H9 (cell line): ENCODE results near the gene CCDC88C. TPM values are rescaled to one million over a fixed set of nuclear protein-coding genes. Genes with fewer than 3 reads are reported as not detected.

Experiments
- DNase-seq: peaks from one replicate; pipeline ENCODE4 v3.0.0-alpha.2; 2017
- H2AFZ ChIP-seq: one replicate; pipeline ENCODE4 v1.6.1; 2013; ENCODE audit warnings: mild to moderate bottlenecking, low read length, control low read depth, moderate library complexity
- H2AK5ac ChIP-seq: 2 replicates; pipeline ENCODE4 v1.6.1; 2013; ENCODE audit warnings: low read length, control low read depth, mixed read lengths; ENCODE audit not compliant: insufficient read length
- H2BK120ac ChIP-seq: one replicate; pipeline ENCODE4 v1.6.1; 2013; ENCODE audit warnings: low read depth, mild to moderate bottlenecking, low read length, control low read depth, inconsistent platforms; ENCODE audit not compliant: poor library complexity, severe bottlenecking
- H2BK12ac ChIP-seq: 2 replicates; pipeline ENCODE4 v1.6.1; 2013; ENCODE audit warnings: low read length, control low read depth, mixed read lengths, low read depth; ENCODE audit not compliant: insufficient read length
- H2BK15ac ChIP-seq: 2 replicates; pipeline ENCODE4 v1.6.1; 2013; ENCODE audit warnings: low read depth, low read length, control low read depth
- H2BK20ac ChIP-seq: one replicate; pipeline ENCODE4 v1.6.1; 2013; ENCODE audit warnings: low read depth, mild to moderate bottlenecking, low read length, control low read depth, inconsistent platforms; ENCODE audit not compliant: poor library complexity, severe bottlenecking
- H2BK5ac ChIP-seq: 2 replicates; pipeline ENCODE4 v1.6.1; 2013; ENCODE audit warnings: low read length, control low read depth, mixed read lengths; ENCODE audit not compliant: insufficient read length
- H3K14ac ChIP-seq: 2 replicates; pipeline ENCODE4 v1.6.1; 2013; ENCODE audit warnings: low read length, control low read depth; ENCODE audit not compliant: insufficient read depth
- H3K18ac ChIP-seq: 2 replicates; pipeline ENCODE4 v1.6.1; 2013; ENCODE audit warnings: low read depth, mild to moderate bottlenecking, mixed read lengths, low read length, control low read depth; ENCODE audit not compliant: insufficient read length
- H3K23ac ChIP-seq: 2 replicates; pipeline ENCODE4 v1.6.1; 2013; ENCODE audit warnings: low read length, control low read depth, mixed read lengths, low read depth; ENCODE audit not compliant: insufficient read length
- H3K23me2 ChIP-seq: 2 replicates; pipeline ENCODE4 v1.6.1; 2013; ENCODE audit warnings: low read depth, mild to moderate bottlenecking, mixed read lengths, low read length, control low read depth; ENCODE audit not compliant: insufficient read length, poor library complexity, severe bottlenecking
- H3K27ac ChIP-seq: 2 replicates; pipeline ENCODE4 v1.5.1; 2013; ENCODE audit warnings: low read length, control low read depth, mixed read lengths, low read depth; ENCODE audit not compliant: insufficient read length
- H3K27me3 ChIP-seq: 2 replicates; pipeline ENCODE4 v1.6.1; 2013; ENCODE audit warnings: low read length, control low read depth, inconsistent platforms; ENCODE audit not compliant: insufficient read depth
- H3K4ac ChIP-seq: 2 replicates; pipeline ENCODE4 v1.6.1; 2013; ENCODE audit warnings: low read depth, mild to moderate bottlenecking, control low read depth, inconsistent platforms, low read length, moderate library complexity
- H3K4me1 ChIP-seq: 2 replicates; pipeline ENCODE4 v1.6.1; 2013; ENCODE audit warnings: low read length, control low read depth, inconsistent platforms; ENCODE audit not compliant: insufficient read depth
- H3K4me2 ChIP-seq: 2 replicates; pipeline ENCODE4 v1.6.1; 2013; ENCODE audit warnings: low read length, control low read depth, mixed read lengths; ENCODE audit not compliant: insufficient read length, insufficient read depth
- H3K56ac ChIP-seq: 2 replicates; pipeline ENCODE4 v1.6.1; 2013; ENCODE audit warnings: low read depth, mild to moderate bottlenecking, mixed read lengths, low read length, control low read depth; ENCODE audit not compliant: insufficient read length
- H3K79me1 ChIP-seq: 2 replicates; pipeline ENCODE4 v1.6.1; 2013; ENCODE audit warnings: low read depth, mild to moderate bottlenecking, moderate library complexity, low read length, control low read depth, inconsistent platforms; ENCODE audit not compliant: insufficient read depth, poor library complexity, severe bottlenecking
- H3K79me2 ChIP-seq: 2 replicates; pipeline ENCODE4 v1.6.1; 2013; ENCODE audit warnings: low read length, control low read depth, inconsistent platforms; ENCODE audit not compliant: insufficient read depth
- H3K9ac ChIP-seq: 2 replicates; pipeline ENCODE4 v1.6.1; 2013; ENCODE audit warnings: low read length, control low read depth, mixed read lengths; ENCODE audit not compliant: insufficient read length; ENCODE audit errors: extremely low read depth
- H3K9me3 ChIP-seq: one replicate; pipeline ENCODE4 v1.6.1; 2013; ENCODE audit warnings: low read depth, low read length, inconsistent platforms; ENCODE audit not compliant: control insufficient read depth
- H3T11ph ChIP-seq: one replicate; pipeline ENCODE4 v1.6.1; 2013; ENCODE audit warnings: mild to moderate bottlenecking, low read length, control low read depth, inconsistent platforms
- H4K20me1 ChIP-seq: one replicate; pipeline ENCODE4 v1.6.1; 2013; ENCODE audit not compliant: control insufficient read depth, insufficient read length, insufficient read depth
- H4K5ac ChIP-seq: 2 replicates; pipeline ENCODE4 v1.6.1; 2013; ENCODE audit warnings: low read depth, mild to moderate bottlenecking, mixed read lengths, low read length, control low read depth; ENCODE audit not compliant: insufficient read length
- H4K8ac ChIP-seq: replicated peaks from 2 replicates; pipeline ENCODE4 v1.6.1; 2013; ENCODE audit warnings: low read length, control low read depth, mixed read lengths, low read depth; ENCODE audit not compliant: insufficient read length
- H4K91ac ChIP-seq: 2 replicates; pipeline ENCODE4 v1.6.1; 2013; ENCODE audit warnings: low read depth, mild to moderate bottlenecking, moderate library complexity, mixed read lengths, low read length, control low read depth; ENCODE audit not compliant: insufficient read length
- H3K27ac Mint-ChIP-seq, 3 experiments: 2 replicates in 2 of 3; 3 replicates in 1 of 3; pipeline ENCODE4 v1.8.0; 2020 to 2021; ENCODE audit warnings: mixed read lengths in 3 of 3, mild to moderate bottlenecking in 1 of 3, moderate library complexity in 1 of 3
- H3K27me3 Mint-ChIP-seq: 2 replicates; pipeline ENCODE4 v1.8.0; 2021; ENCODE audit warnings: low read depth, mild to moderate bottlenecking, moderate library complexity, mixed read lengths
- H3K36me3 Mint-ChIP-seq, 3 experiments: 2 replicates in 2 of 3; 3 replicates in 1 of 3; pipeline ENCODE4 v1.8.0; 2020 to 2021; ENCODE audit warnings: low read depth in 3 of 3, mixed read lengths in 3 of 3; ENCODE audit not compliant: insufficient read depth in 1 of 3
- H3K4me1 Mint-ChIP-seq, 2 experiments: 2 replicates each; pipeline ENCODE4 v1.8.0; 2020; ENCODE audit warnings: mixed read lengths in 2 of 2
- H3K4me3 Mint-ChIP-seq, 2 experiments: 2 replicates in 1 of 2; 3 replicates in 1 of 2; pipeline ENCODE4 v1.8.0; 2020 to 2021; ENCODE audit warnings: mild to moderate bottlenecking in 2 of 2, mixed read lengths in 2 of 2, moderate library complexity in 1 of 2
- H3K9me3 Mint-ChIP-seq, 2 experiments: 2 replicates in 1 of 2; 3 replicates in 1 of 2; pipeline ENCODE4 v1.8.0; 2020; ENCODE audit warnings: mild to moderate bottlenecking in 2 of 2, mixed read lengths in 2 of 2, moderate library complexity in 1 of 2
- CTCF ChIP-seq: fragments of 200-600 bp; sonication (generic); conservative IDR thresholded peaks from 3 replicates; pipeline ENCODE4 v1.8.0; 2021; ENCODE audit warnings: antibody characterized with exemption, mild to moderate bottlenecking
- WGBS: extraction: QIAGEN DNeasy Blood & Tissue Kit; methylation state at CpG from one replicate; pipeline ENCODE4 v1.1.7; 2013; ENCODE audit warnings: missing lambda C conversion rate, low lambda C conversion rate, mixed read lengths; ENCODE audit not compliant: insufficient read length; ENCODE audit errors: extremely low coverage; 5-methylcytosine and 5-hydroxymethylcytosine counted together
- total RNA-seq: library from RNA; stranded (reverse); gene quantifications from 2 replicates; pipeline ENCODE4 v1.2.1, GENCODE V29; 2021

Gene CCDC88C
- total RNA-seq, 1 experiment from 2014 or later = 52.4 TPM

- Histone ChIP-seq H3K9me3 (no peaks in the 10 kb centered on the region), H3K18ac (no peak overlapping the region), H4K20me1 (no peaks in the 10 kb centered on the region), H4K8ac (no peak overlapping the region), H3K79me2 (no peaks in the 10 kb centered on the region), H2BK20ac (no peak overlapping the region), H3K27ac (no peak overlapping the region), H3K9ac (no peak overlapping the region), H3K56ac (no peak overlapping the region), H2BK5ac (no peak overlapping the region), H2BK12ac (no peak overlapping the region), H3K27me3 (no peaks in the 10 kb centered on the region), H2AK5ac (no peak overlapping the region), H3K14ac (no peak overlapping the region), H4K5ac (no peak overlapping the region), H2BK15ac (no peak overlapping the region), H3T11ph (no peak overlapping the region), H3K23me2 (no peaks in the 10 kb centered on the region), H3K79me1 (no peaks in the 10 kb centered on the region), H3K4ac (no peak overlapping the region), H2AFZ (no peak overlapping the region), H2BK120ac (no peak overlapping the region), H4K91ac (no peak overlapping the region), H3K4me1 (no peaks in the 10 kb centered on the region), H3K4me2 (no peak overlapping the region), H3K23ac (no peak overlapping the region)
- Mint-ChIP-seq H3K9me3 (no peaks in the 10 kb centered on the region; a peak in 3 of 5 replicates), H3K27me3 (peaks cover 10% of the 10 kb centered on the region), H3K4me3 (no peak overlapping the region), H3K27ac (no peak overlapping the region; a peak in 1 of 7 replicates), H3K4me1 (peaks cover 4 to 11% of the 10 kb centered on the region in 2 experiments), H3K36me3 (no peaks in the 10 kb centered on the region; a peak in 1 of 7 replicates)
- TF ChIP-seq CTCF = no peak
- DNase-seq = no peak
- WGBS = no CpG with 5 or more reads among the region's 9 CpGs
Measured at GRCh38 chr14:91245029-91245428, 172.6 kb downstream of the CCDC88C start.
